Urinary bladder (tissue), 4 donors: ENCODE results near the gene GNG2. TPM values are rescaled to one million over a fixed set of nuclear protein-coding genes. Genes with fewer than 3 reads are reported as not detected.

Source experiments
- DNase-seq: peaks from one replicate; pipeline ENCODE4 v3.0.0-alpha.2; 2015; ENCODE audit errors: extremely low spot score
- H3K27ac ChIP-seq: one replicate; pipeline ENCODE4 v1.5.1; 2013; ENCODE audit warnings: low read depth, mild to moderate bottlenecking, moderate library complexity
- H3K36me3 ChIP-seq: one replicate; pipeline ENCODE4 v1.6.1; 2013; ENCODE audit warnings: mild to moderate bottlenecking, moderate library complexity; ENCODE audit not compliant: insufficient read depth
- H3K4me1 ChIP-seq: one replicate; pipeline ENCODE4 v1.6.1; 2013; ENCODE audit warnings: mild to moderate bottlenecking, moderate library complexity; ENCODE audit not compliant: insufficient read depth
- H3K4me3 ChIP-seq: one replicate; pipeline ENCODE4 v1.5.1; 2013; ENCODE audit warnings: low read depth, low read length
- WGBS: extraction: QIAGEN DNeasy Blood & Tissue Kit; methylation state at CpG from one replicate; pipeline ENCODE4 v1.1.7; 2013; 5-methylcytosine and 5-hydroxymethylcytosine counted together
- polyA plus RNA-seq: library from polyadenylated mRNA; stranded (reverse); fragments of 200-250 nt; gene quantifications from one replicate; pipeline ENCODE4 v1.2.3, GENCODE V29; 2013
- total RNA-seq: library from RNA; depleted of rRNA; stranded (reverse); fragments of >200 nt; gene quantifications from one replicate; pipeline ENCODE4 v1.2.3, GENCODE V29; 2014
- donor health status: healthy with polysubstance abuse.
- donor health status: healthy.

The GNG2 gene
- total RNA-seq (44.1 TPM), polyA plus RNA-seq (9.6 TPM)

DNA sequence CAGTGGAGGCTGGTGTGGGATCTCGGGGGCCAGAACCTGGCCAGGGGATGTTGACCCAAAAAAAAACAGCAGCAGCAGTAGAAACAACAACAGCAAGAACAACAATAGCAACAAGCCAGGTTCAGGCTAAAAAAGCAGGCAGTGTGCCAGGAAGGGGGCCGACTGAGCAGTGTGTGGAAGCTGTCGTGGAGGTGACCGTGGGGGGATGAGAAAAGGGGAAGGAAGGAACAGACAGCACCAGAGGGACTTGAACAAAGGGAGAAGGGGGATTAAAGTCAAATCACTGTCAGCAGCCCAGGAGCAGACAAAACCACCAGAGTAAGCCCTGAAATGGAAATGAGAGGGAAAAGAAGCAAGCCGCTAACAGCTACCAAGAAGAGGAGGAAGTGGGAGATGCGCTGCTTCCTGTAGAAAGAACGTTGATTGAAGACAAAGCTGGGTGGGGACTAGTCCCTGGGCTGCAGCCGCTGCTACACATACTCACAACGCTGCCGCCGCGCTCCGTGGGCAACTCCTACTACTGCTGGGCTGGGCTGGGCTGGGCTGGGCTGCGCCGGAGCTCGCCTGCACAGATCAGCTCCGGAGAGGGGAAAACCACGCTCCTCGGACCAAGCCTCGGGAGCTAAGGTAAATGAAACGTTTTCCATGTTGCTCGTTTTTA is at the start of gene GNG2:
GNG2 (plus strand) TSS at position 449 of the 661 bp plus-strand sequence. CDS start 90,067 bp downstream, outside the sequence.
- WGBS: 6% methylated on average over 22 of the region's 22 CpGs
- no peak within 1 kb of the TSS for H3K27ac ChIP-seq
- DNase-seq: no peak

DNA sequence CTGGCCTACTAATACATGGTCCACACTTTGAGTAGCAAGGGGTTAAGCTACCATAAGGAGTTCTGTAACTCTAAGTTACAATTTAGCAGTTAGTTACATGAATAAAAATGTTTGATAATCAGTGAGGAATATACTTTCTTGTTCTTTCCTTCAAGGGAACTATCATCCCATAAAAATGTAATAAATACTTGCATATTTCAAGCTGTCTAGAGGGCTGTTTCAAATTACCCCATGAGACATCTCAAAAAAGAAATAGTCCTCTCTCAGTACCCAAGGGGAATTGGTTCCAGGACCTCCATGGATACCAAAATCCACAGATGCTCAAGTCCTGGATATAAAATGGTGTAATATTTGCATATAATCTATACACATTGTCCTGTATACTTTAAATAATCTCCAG is 48.7 kb upstream of the GNG2 start:
- Histone ChIP-seq H3K4me3 (no peak overlapping the region), H3K36me3 (no peaks in the 10 kb centered on the region), H3K27ac (no peak overlapping the region), H3K4me1 (no peaks in the 10 kb centered on the region)
- no peak for DNase-seq

More for the DNA sequence above, at the start of gene GNG2:
- no peaks in the 10 kb centered on the region for H3K4me1 ChIP-seq
- peak within 1 kb of the TSS; percentile 32 for H3K4me3 ChIP-seq
- H3K36me3 ChIP-seq: no peaks in the 10 kb centered on the region

DNA sequence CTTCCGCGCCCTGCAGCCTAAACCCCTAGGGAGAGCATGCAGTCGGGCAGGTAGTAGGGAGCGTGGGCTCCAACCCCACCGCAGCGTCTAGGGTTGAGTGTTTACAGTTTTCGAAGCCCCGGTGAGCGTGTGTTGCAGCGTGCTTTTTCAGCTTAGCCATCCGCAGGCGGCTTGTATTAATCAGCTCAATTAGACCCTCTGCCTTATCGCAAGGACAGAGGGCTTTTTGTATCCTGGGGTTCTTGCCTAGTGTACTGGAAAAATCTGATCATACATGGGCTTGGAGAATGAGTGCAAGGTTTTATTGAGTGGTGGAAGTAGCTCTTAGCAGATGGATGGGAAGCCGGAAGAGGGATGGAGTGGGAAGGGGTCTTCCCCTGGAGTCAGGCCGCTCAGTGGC is 44.4 kb upstream of the GNG2 start:
- 76% methylated on average over 15 of the region's 15 CpGs for WGBS
- Histone ChIP-seq H3K27ac (no peak overlapping the region), H3K36me3 (no peaks in the 10 kb centered on the region), H3K4me3 (no peak overlapping the region), H3K4me1 (no peaks in the 10 kb centered on the region)
- DNase-seq: no peak

DNA sequence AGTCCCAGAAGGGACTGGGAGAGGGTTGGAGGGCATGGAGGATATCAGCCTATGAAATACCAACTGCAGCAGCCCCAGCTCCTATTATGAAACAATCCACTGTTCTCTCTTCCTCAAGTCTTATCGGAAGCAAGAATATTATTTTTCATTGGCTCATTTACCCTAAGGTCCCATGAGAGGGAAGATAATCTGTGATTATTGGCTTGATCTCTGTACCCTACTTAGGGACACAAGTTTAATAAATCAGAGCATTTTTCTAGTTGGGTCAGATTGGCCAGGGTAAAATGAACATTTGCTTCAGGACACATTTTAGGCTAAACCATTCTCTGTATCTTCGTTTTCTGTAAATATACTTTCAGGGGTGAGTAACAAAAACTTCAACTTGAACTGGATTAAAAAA is 43.1 kb upstream of the GNG2 start:
- no peaks in the 10 kb centered on the region for H3K36me3 ChIP-seq
- no peak for DNase-seq
- no peak overlapping the region for H3K4me3 ChIP-seq
- no peaks in the 10 kb centered on the region for H3K4me1 ChIP-seq
- no peak overlapping the region for H3K27ac ChIP-seq
- WGBS: 81% methylated on average over 2 of the region's 2 CpGs

DNA sequence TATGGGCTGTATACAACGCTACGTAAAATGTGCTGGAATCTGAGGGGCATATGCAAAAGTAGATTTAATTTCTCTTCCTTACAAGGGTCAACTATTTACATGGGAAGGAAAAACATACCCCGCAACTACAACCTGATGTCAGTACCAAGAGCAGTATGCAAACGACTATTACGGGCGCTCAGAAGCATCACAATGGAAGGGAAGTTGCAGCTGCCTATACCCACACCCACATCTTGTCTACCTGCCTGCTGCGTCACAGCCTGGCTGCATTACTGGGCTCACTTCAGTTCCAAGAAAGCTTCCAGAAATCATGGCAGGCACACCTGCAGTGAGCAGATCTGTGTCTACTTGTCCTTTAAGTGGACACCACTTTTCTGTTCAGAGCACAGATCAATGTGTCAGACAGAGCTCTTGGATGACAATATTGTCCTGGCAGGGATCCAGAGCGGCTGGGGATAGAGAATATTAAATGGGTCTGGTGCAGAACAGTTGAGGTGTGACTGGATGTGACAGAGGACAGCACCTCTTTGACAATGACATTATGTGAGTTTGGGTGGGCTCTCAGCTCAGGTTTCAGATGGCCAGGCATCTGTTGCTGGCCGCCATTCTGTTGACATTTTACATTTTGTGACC is 41.5 kb upstream of the GNG2 start:
- Histone ChIP-seq H3K4me1 (no peaks in the 10 kb centered on the region), H3K4me3 (no peak overlapping the region), H3K27ac (no peak overlapping the region), H3K36me3 (no peaks in the 10 kb centered on the region)
- 81% methylated on average over 9 of the region's 9 CpGs for WGBS
- DNase-seq: no peak

DNA sequence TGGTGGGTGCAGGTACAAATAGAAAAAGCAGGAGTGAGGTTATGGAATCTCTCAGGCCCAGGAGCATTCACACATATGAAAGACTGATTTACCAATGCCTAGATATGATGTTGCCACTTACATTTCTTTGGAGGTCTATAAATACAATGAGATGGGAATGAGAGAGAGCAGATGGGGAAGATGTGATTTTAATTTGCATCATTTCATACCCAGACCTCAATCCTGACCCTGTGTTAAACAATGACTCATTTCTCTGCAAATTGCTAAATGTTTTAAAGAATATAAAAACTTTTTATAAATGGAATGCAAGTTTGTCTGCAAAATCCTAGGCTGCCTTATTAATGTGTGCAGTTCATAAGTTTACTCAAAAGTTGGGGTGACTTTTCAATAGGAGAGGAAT is 38.6 kb upstream of the GNG2 start:
- Histone ChIP-seq H3K4me1 (no peaks in the 10 kb centered on the region), H3K36me3 (no peaks in the 10 kb centered on the region)
- DNase-seq: no peak

DNA sequence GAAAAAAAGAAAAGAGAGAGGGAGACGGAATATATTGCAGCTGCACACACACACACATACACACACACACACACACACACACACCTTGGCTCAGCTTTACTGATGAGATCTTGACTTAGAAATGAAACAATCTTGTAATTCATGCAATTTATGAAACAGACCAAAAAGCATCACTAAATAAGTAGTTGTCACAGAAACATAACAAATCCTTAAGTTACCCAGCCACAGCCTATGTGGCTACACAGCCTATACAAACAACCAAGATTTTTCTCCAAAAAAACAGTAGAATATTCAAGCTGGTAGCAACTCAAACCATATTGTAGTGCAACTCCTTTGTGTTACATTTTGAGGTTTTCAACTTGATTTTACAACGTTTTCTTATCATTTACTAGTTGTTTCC is 37.9 kb upstream of the GNG2 start:
- H3K27ac ChIP-seq: no peak overlapping the region
- no peak for DNase-seq
- H3K4me1 ChIP-seq: no peaks in the 10 kb centered on the region
- no peaks in the 10 kb centered on the region for H3K36me3 ChIP-seq
- H3K4me3 ChIP-seq: no peak overlapping the region
- WGBS: 45% methylated on average over 2 of the region's 2 CpGs

More for the DNA sequence above, 38.6 kb upstream of the GNG2 start:
- Histone ChIP-seq H3K4me3 (no peak overlapping the region), H3K27ac (no peak overlapping the region)

DNA sequence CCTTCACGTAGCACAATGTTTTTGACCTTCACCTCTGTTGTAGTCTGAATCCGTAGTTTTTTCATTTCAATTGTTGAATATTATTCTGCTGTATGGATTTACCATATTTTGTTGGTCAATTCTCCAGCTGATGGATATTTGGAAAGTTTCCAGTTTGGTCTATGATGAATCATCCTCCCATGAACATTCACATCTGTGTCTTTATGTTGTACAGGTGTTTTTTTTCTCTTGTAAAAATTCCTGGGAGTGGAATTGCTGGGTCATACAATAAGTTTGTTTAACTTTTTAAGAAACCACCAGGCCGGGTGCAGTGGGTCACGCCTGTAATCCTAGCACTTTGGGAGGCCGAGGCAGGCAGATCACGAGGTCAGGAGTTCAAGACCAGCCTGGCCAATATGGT is 36.7 kb upstream of the GNG2 start:
- 49% methylated on average over 6 of the region's 6 CpGs for WGBS
- Histone ChIP-seq H3K36me3 (no peaks in the 10 kb centered on the region), H3K4me3 (no peak overlapping the region), H3K4me1 (no peaks in the 10 kb centered on the region), H3K27ac (no peak overlapping the region)
- DNase-seq: no peak

DNA sequence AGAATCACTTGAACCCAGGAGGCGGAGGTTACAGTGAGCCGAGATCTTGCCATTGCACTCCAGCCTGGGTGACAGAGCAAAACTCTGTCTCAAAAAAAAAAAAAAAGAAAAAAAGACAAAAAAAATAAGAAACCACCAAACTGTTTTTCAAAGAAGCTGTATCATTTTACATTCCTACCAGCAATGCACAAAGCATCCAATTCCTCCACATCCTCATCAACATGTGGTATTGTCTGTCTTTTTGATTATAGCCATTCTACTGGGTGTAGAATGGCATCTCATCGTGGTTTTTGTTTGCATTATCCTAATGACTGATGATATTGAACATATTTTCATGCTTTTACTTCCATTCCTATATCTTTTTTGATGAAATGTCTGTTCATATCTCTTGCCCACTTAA is 36.2 kb upstream of the GNG2 start:
- Histone ChIP-seq H3K27ac (no peak overlapping the region), H3K4me1 (no peaks in the 10 kb centered on the region), H3K36me3 (no peaks in the 10 kb centered on the region), H3K4me3 (no peak overlapping the region)
- DNase-seq: no peak
- WGBS: 91% methylated on average over 3 of the region's 3 CpGs

DNA sequence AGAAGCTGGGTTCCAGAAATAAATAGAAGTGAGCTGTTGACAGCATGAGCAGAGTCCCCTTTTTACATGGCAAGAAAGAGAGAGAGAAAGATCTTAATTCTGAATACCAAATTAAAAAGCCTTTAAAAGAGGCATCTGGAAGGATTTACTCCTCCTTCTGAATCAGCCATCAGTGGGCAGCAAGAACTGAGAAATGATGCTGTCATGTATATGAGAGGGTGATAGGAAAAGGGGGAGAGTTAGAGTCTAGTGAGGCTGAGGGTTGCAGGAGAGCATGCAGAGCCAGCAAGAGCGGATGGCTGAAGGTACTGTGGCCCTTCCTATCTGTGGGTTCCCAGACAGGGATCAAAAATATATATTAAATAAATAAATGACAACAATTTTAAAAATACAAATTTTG is 34.5 kb upstream of the GNG2 start:
- Histone ChIP-seq H3K4me3 (no peak overlapping the region), H3K36me3 (no peaks in the 10 kb centered on the region), H3K27ac (no peak overlapping the region), H3K4me1 (no peaks in the 10 kb centered on the region)
- WGBS: 95% methylated on average over 1 of the region's 1 CpG
- DNase-seq: no peak

DNA sequence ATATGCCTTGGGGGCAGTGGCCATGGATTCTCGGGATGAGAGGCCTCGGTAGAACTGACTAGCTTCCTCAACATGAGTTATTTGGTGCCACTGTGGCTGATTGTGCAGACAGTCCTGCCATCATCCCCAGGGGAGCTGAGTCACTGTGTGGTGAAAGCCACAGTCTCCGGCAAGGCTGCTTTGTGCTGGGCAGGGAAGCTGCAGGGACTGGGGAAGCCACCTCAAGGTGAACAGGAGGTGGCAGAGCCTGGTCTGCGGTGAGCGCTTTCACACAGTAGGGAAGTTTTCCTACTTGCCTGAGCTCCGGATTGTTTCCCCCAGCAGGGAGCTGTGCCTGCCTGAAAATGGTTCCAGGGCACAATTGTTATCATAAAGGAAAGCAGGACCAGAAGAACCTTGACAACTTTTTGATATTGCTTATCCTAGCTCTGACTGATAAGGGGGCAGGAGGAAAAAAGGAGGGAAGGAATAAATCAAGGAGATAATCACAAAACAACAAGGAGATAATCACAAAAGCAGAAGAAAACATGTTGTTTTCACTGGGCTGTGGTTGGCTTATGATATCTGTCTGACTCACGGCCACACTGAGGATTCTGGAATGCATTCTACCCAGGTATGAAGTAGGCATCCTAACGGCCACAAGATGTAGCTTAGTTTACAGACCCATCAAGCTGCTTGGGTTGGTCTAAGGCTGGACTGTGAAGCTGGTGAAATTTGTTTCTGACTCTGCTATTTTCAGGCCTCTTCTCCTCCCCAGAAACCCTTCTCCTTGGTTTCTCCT is 32.2 kb upstream of the GNG2 start:
- Histone ChIP-seq H3K27ac (no peak overlapping the region), H3K36me3 (no peaks in the 10 kb centered on the region), H3K4me3 (no peak overlapping the region), H3K4me1 (no peaks in the 10 kb centered on the region)
- 55% methylated on average over 8 of the region's 8 CpGs for WGBS
- DNase-seq: no peak

DNA sequence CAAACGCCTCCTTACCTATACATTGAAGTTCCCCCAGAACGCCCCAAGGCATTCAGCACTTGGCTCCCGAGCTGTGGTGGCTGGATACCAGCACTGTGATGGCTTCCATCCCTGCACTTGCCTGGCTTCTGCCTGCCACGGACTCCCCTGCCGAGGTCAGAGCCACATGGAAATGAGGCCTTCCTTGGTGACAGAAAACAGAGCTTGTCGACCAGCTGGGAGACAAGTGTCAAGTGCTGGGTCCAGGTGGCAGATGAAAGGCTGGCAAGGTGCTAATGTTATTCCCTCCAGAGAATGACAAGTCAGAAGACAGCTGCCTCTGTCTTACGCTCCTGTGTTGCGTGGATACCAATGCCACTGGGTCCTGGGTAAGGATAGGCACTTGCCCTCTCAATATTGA is 26.2 kb upstream of the GNG2 start:
- WGBS: 67% methylated on average over 8 of the region's 8 CpGs
- H3K4me1 ChIP-seq: no peaks in the 10 kb centered on the region
- no peak overlapping the region for H3K27ac ChIP-seq

DNA sequence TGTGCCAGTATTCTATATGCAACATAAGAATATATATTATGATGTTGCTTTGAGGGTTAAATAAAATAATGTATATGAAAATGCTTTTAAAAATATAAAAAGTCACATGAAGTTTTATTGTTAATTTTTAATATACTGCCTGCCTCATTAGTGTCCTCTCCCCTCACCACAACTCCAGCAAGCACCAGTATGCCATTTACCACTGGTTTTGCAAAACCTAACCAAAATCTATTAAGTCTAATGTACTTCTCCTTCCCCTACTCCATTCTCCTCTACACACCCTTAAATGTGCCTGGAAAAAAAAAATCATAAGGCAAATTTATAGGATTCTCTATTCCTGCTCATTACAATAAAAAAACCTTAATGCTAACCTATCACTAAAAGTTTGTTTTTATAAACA is 24.0 kb upstream of the GNG2 start:
- no peak overlapping the region for H3K27ac ChIP-seq
- H3K4me1 ChIP-seq: no peaks in the 10 kb centered on the region
- no peak for DNase-seq
- H3K4me3 ChIP-seq: no peak overlapping the region
- H3K36me3 ChIP-seq: no peaks in the 10 kb centered on the region

More for the DNA sequence above, 26.2 kb upstream of the GNG2 start:
- H3K4me3 ChIP-seq: no peak overlapping the region
- DNase-seq: no peak
- H3K36me3 ChIP-seq: no peaks in the 10 kb centered on the region
